Thoracic aorta (tissue), 2 donors: ENCODE results near the gene ZNF394. TPM values are rescaled to one million over a fixed set of nuclear protein-coding genes. Genes with fewer than 3 reads are reported as not detected.

Experiments used
- ATAC-seq: fragments of 150-250 bp; one replicate; pipeline ENCODE4 v1.8.0; 2017; ENCODE audit warnings: low read depth; ENCODE audit not compliant: insufficient number of reproducible peaks, low FRiP score
- DNase-seq: peaks from one replicate; pipeline ENCODE4 v3.0.0-alpha.2; 2020; ENCODE audit warnings: low spot score
- H3K27ac ChIP-seq, 2 donors: fragments of 200-600 bp; sonication (generic); 1 replicate in 1 of 2; 2 replicates in 1 of 2; pipeline ENCODE4 v1.5.1; 2016; ENCODE audit warnings: mild to moderate bottlenecking in 2 of 2, moderate library complexity in 2 of 2
- H3K27me3 ChIP-seq: fragments of 200-600 bp; sonication (generic); replicated peaks from 2 replicates; pipeline ENCODE4 v1.6.0; 2016; ENCODE audit warnings: mild to moderate bottlenecking; ENCODE audit not compliant: insufficient read depth
- H3K36me3 ChIP-seq: fragments of 200-600 bp; sonication (generic); one replicate; pipeline ENCODE4 v1.5.1; 2016
- H3K4me1 ChIP-seq, 2 donors: fragments of 200-600 bp; sonication (generic); 1 replicate in 1 of 2; 2 replicates in 1 of 2; pipeline versions ENCODE4 v1.5.1 to v1.6.0; 2016; ENCODE audit warnings: low read depth in 2 of 2, mild to moderate bottlenecking in 1 of 2; ENCODE audit not compliant: control insufficient read depth in 1 of 2
- H3K4me3 ChIP-seq: fragments of 200-600 bp; sonication (generic); 2 replicates; pipeline ENCODE4 v1.5.1; 2016; ENCODE audit warnings: mild to moderate bottlenecking
- H3K9me3 ChIP-seq: fragments of 200-600 bp; sonication (generic); 2 replicates; pipeline ENCODE4 v1.5.1; 2016
- CTCF ChIP-seq: fragments of 200-600 bp; sonication (generic); IDR thresholded peaks from one replicate; pipeline ENCODE4 v1.5.1; 2019; ENCODE audit warnings: antibody characterized with exemption
- total RNA-seq, 2 donors: library from RNA; depleted of rRNA; stranded (reverse); fragments of >200 nt; gene quantifications; one replicate each; pipeline versions ENCODE4 v1.1.0 to v1.2.3, GENCODE V29; 2016

The ZNF394 gene
- total RNA-seq, 2 donors from 2014 or later = 28.4 to 54.9 TPM

DNA sequence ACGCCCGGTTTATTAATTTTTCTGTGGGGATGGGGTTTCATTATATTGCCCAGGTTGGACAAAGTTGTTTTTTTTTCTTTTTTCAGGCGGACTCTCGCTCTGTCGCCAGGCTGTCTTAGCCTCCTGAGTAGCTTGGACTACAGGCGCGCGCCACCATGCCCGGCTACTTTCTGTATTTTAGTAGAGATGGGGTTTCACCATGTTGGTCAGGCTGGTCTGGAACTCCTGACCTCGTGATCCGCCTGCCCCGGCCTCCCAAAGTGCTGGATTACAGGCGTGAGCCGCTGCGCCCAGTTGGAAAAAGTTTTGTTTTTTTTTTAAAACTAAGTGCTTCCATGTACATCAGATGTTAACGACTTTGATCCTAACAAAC lies 542 bp upstream of the ZNF394 start:
- Histone ChIP-seq H3K4me3 (peak overlapping the region; percentile 88), H3K4me1 (peaks cover 28 to 34% of the 10 kb centered on the region in 2 donors)
- DNase-seq = no peak

DNA sequence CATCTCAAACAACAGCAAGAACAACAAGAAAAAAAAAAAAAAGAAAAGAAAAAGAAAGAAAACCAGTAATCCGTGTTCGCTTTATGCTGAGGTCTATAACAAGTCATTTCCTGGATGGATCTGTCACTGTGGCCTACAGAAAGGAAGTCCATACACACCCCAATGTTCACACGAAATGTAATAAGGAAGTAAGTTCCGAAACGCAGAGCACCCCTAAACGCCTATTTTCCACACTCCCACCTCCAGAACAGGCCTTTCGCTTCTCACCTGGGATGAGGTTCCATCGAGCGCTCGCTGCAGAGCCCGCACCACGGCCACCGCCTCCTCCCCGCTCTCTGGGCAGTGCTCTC lies 735 bp downstream of the ZNF394 start:
- Histone ChIP-seq H3K4me3 (peak overlapping the region; percentile 88), H3K27me3 (no peaks in the 10 kb centered on the region), H3K36me3 (peaks cover 6% of the 10 kb centered on the region), H3K27ac (peak overlapping the region; percentile 93 to 95), H3K4me1 (peaks cover 27 to 31% of the 10 kb centered on the region in 2 donors), H3K9me3 (peaks cover 6% of the 10 kb centered on the region)
- DNase-seq = no peak
- TF ChIP-seq CTCF = no peak
- no peak for ATAC-seq

More for the DNA sequence above, 542 bp upstream of the ZNF394 start:
- TF ChIP-seq CTCF = no peak
- Histone ChIP-seq H3K36me3 (no peaks in the 10 kb centered on the region), H3K9me3 (no peaks in the 10 kb centered on the region), H3K27me3 (no peaks in the 10 kb centered on the region), H3K27ac (peak overlapping the region; percentile 93 to 95)
- no peak for ATAC-seq

DNA sequence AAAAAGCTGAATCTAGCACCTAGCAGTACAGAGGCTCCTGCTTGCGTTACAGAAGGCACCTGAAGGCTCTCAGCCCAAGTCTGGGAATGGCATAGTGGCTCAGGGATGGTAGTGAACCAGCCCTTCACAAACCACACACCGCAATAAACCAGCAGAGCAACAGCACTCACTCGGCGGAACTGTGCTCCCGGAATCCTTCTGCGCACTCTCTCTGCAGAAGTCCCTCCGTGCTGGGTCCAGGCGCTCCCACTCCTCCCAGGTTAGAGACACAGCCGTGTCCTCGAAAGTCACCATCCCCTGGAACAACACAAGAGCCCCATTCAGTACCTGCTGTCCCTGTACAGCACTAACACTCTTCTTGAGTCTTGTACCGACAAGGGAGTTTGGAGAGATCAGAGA lies 1.5 kb downstream of the ZNF394 start:
- peaks cover 24 to 28% of the 10 kb centered on the region in 2 donors for H3K4me1 ChIP-seq
- ATAC-seq = no peak
- peaks cover 14% of the 10 kb centered on the region for H3K36me3 ChIP-seq
- TF ChIP-seq CTCF = no peak
- no peak overlapping the region for H3K27ac ChIP-seq
- peak overlapping the region; percentile 88 for H3K4me3 ChIP-seq
- no peak for DNase-seq
- H3K27me3 ChIP-seq = no peaks in the 10 kb centered on the region
- H3K9me3 ChIP-seq = peaks cover 13% of the 10 kb centered on the region

GRCh38 chr7:99497766-99498545 lies 2.1 kb downstream of the ZNF394 start:
- H3K4me1 ChIP-seq = peaks cover 24 to 28% of the 10 kb centered on the region in 2 donors
- no peak for TF ChIP-seq CTCF
- ATAC-seq (no peak), DNase-seq (no peak)
- H3K27me3 ChIP-seq = no peaks in the 10 kb centered on the region
- H3K27ac ChIP-seq = no peak overlapping the region
- peaks cover 13% of the 10 kb centered on the region for H3K9me3 ChIP-seq
- H3K4me3 ChIP-seq = peak overlapping the region; percentile 88
- peaks cover 20% of the 10 kb centered on the region for H3K36me3 ChIP-seq

DNA sequence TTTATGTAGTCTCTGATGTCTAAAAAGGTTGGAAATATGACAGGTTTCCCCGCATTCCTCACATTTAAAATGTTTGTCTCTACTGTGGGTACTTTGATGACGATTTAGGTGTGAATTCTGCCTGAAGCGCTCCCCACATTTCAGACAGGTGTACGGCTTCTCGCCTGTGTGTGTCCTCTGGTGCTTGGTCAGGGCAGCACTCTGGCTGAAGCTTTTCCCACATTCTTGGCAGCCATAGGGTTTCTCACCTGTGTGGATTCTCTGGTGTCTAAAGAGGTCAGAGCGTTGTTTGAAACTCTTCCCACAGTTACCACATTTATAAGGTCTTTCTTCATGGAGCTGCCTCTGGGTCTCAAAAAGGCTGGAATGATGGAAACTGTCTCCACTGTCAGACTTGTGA lies 6.3 kb downstream of the ZNF394 start:
- Histone ChIP-seq H3K4me3 (no peak overlapping the region), H3K27me3 (no peaks in the 10 kb centered on the region), H3K4me1 (peaks cover 15 to 16% of the 10 kb centered on the region in 2 donors), H3K27ac (no peak overlapping the region), H3K9me3 (peaks cover 13% of the 10 kb centered on the region), H3K36me3 (peaks cover 23% of the 10 kb centered on the region)
- DNase-seq = no peak
- ATAC-seq = no peak
- no peak for TF ChIP-seq CTCF
